Central memory CD4-positive, alpha-beta T cell (primary cell): ENCODE data around the gene RIPPLY3.

Experiments used
- DNase-seq: peaks from one replicate; pipeline ENCODE4 v3.0.0; 2022

RIPPLY3 gene

DNA sequence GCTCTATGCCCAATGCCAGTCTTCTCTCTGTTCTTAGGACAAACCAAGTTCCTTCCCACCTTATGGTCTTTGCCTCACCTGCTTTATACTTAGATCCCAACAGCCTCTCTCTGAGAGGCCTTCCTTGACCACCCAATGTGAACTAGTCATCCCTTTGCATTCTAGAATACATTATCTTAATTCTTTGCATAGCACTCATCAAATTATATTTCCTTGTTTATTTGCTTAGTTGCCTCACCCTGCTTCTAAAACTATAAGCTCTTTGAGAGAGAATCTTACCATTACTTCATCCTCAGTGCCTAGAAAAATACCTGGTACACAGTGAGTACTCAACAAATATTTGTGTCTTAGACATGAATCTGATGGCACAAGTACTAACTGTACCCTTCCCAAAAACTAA lies 58.3 kb downstream of the RIPPLY3 start:
- DNase-seq = no peak

DNA sequence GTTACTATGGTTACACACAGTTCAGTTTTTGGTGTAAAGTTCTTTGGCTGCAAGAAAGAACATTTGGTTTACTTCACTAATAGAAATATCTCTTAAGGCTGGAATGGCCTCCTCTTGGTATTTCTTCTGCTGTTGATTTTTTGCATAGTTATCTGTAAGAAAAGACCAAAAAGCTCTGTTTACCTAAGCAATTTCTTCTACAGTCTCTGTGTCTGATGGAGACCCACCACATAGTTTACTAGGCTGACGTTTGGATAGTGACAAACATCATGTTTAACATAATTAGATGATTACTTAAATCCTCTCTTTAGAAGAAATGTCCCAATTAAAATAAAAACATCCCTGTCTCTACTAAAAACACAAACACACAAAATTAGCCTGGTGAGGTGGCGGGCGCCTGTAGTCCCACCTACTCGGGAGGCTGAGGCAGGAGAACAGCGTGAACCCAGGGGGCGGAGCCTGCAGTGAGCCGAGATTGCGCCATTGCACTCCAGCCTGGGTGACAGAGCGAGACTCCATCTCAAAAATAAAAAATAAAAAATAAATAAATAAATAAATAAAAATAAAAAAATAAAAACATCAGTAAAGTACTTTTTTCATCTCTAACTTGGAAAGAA lies 59.2 kb downstream of the RIPPLY3 start:
- no peak for DNase-seq
